Uterus (tissue), 2 donors: ENCODE measurements around the gene GABRG3.

Experiments used
- POLR2A ChIP-seq, 2 donors: fragments of 450-650 bp; IDR thresholded peaks; one replicate each; pipeline ENCODE4 v1.6.1; 2016; ENCODE audit warnings: antibody characterized with exemption in 2 of 2, mild to moderate bottlenecking in 1 of 2, moderate library complexity in 1 of 2
- TF ChIP-seq, protein P1 (sequence below), 4 experiments: fragments of 200-600 bp in 2 of 4; fragments of 450-650 bp in 2 of 4; sonication (generic) in 2 of 4; IDR thresholded peaks; one replicate each; pipeline ENCODE4 v1.5.1; 2016 to 2019; ENCODE audit warnings: antibody characterized with exemption in 4 of 4, mild to moderate bottlenecking in 2 of 4, moderate library complexity in 1 of 4

DNA sequence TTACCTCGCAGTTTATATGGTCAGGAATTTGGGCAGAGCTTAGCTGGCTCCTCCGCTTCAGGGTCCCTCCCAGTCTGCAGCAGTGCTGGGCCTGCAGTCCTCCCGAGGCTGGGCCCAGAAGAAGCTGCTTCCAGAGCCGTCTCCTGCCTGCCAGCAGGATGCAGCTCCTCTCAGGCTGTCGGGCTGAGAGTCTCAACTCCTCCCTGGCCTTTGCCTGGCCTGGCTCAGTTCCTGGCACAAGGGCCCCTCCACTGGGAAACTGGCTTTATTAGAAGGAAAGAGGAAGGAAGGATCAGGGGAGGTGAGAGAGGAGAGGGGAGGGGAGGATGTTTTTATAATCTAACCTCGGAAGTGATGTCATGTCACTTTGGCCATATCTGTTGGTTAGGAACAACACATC lies 72.8 kb downstream of the GABRG3 start:
- TF ChIP-seq, protein P1, sequence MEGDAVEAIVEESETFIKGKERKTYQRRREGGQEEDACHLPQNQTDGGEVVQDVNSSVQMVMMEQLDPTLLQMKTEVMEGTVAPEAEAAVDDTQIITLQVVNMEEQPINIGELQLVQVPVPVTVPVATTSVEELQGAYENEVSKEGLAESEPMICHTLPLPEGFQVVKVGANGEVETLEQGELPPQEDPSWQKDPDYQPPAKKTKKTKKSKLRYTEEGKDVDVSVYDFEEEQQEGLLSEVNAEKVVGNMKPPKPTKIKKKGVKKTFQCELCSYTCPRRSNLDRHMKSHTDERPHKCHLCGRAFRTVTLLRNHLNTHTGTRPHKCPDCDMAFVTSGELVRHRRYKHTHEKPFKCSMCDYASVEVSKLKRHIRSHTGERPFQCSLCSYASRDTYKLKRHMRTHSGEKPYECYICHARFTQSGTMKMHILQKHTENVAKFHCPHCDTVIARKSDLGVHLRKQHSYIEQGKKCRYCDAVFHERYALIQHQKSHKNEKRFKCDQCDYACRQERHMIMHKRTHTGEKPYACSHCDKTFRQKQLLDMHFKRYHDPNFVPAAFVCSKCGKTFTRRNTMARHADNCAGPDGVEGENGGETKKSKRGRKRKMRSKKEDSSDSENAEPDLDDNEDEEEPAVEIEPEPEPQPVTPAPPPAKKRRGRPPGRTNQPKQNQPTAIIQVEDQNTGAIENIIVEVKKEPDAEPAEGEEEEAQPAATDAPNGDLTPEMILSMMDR (IDR thresholded peaks at IDR 0.05), result no peak
- TF ChIP-seq POLR2A (IDR thresholded peaks at IDR 0.05), result no peak
